ENCODE results near the gene IQCN.
A peak's percentile ranks its signal among the peaks of the same experiment; 100 is the strongest.

Gene IQCN

GRCh38 chr19:18304458-18305310, 30.4 kb upstream of the IQCN start:
- peak; percentile 89 for DNase-seq

GRCh38 chr19:18304208-18304457, 29.9 kb upstream of the IQCN start:
- peak; percentile 38 for DNase-seq

- no peak for DNase-seq
Observed at GRCh38 chr19:18301718-18302111, 27.5 kb upstream of the IQCN start.

- no peak for DNase-seq
Observed at GRCh38 chr19:18300930-18301717, 26.9 kb upstream of the IQCN start.

- no peak for DNase-seq
Observed at GRCh38 chr19:18299654-18300053, 25.4 kb upstream of the IQCN start.

GRCh38 chr19:18298601-18299000, 24.3 kb upstream of the IQCN start:
- DNase-seq: no peak

GRCh38 chr19:18297308-18297707, 23.1 kb upstream of the IQCN start:
- DNase-seq: no peak

GRCh38 chr19:18295034-18295451, 20.8 kb upstream of the IQCN start:
- no peak for DNase-seq

GRCh38 chr19:18294467-18294864, 20.2 kb upstream of the IQCN start:
- no peak for DNase-seq

GRCh38 chr19:18293642-18294466, 19.6 kb upstream of the IQCN start:
- DNase-seq: no peak

- DNase-seq: peak; percentile 92
Observed at GRCh38 chr19:18292810-18293641, 18.8 kb upstream of the IQCN start.

- DNase-seq: peak; percentile 49
Observed at GRCh38 chr19:18292462-18292809, 18.2 kb upstream of the IQCN start.

- DNase-seq: peak; percentile 89
Observed at GRCh38 chr19:18291590-18292461, 17.6 kb upstream of the IQCN start.

GRCh38 chr19:18291019-18291524, 16.8 kb upstream of the IQCN start:
- peak; percentile 49 for DNase-seq

GRCh38 chr19:18290302-18291018, 16.2 kb upstream of the IQCN start:
- DNase-seq: peak; percentile 93

- DNase-seq: no peak
Observed at GRCh38 chr19:18289471-18290301, 15.4 kb upstream of the IQCN start.

- no peak for DNase-seq
Observed at GRCh38 chr19:18287836-18288772, 13.9 kb upstream of the IQCN start.

GRCh38 chr19:18286973-18287635, 12.9 kb upstream of the IQCN start:
- DNase-seq: no peak

All from hematopoietic multipotent progenitor cell treated with erythropoietin and hydrocortisone succinate and interleukin-3 and kit ligand, for 6 days (in vitro differentiated cells).